ENCODE data around the gene DGKA.
"Not testable (repeated sequence)": the region's sequence is repeated elsewhere in the genome, so short reads cannot be mapped to it uniquely, and the experiment has no call there.

DGKA gene

DNA sequence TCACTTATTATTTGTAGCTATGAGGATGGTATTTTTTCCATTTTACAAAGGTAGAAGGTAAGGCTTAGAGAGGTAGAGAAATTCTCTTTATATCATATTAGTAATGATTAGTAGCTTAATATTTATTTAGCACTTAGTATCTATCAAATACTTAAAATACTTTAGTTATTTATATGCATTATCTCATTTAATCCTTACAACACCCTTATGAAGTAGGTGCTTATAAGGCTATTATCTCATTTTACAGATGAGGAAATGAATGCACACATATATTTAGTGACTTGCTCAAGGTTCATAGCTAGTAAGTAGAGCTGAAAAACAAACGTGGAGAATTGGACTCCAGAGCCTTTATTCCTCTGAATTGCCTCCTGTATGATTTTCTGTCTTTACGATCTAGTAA, 53.9 kb downstream of the DGKA start:
- DNase-seq (ENCODE audit: low read depth) = no peak
- TF ChIP-seq, protein P1, sequence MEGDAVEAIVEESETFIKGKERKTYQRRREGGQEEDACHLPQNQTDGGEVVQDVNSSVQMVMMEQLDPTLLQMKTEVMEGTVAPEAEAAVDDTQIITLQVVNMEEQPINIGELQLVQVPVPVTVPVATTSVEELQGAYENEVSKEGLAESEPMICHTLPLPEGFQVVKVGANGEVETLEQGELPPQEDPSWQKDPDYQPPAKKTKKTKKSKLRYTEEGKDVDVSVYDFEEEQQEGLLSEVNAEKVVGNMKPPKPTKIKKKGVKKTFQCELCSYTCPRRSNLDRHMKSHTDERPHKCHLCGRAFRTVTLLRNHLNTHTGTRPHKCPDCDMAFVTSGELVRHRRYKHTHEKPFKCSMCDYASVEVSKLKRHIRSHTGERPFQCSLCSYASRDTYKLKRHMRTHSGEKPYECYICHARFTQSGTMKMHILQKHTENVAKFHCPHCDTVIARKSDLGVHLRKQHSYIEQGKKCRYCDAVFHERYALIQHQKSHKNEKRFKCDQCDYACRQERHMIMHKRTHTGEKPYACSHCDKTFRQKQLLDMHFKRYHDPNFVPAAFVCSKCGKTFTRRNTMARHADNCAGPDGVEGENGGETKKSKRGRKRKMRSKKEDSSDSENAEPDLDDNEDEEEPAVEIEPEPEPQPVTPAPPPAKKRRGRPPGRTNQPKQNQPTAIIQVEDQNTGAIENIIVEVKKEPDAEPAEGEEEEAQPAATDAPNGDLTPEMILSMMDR (IDR thresholded peaks at IDR 0.05; ENCODE audit: low read length, missing control alignments) = no peak

DNA sequence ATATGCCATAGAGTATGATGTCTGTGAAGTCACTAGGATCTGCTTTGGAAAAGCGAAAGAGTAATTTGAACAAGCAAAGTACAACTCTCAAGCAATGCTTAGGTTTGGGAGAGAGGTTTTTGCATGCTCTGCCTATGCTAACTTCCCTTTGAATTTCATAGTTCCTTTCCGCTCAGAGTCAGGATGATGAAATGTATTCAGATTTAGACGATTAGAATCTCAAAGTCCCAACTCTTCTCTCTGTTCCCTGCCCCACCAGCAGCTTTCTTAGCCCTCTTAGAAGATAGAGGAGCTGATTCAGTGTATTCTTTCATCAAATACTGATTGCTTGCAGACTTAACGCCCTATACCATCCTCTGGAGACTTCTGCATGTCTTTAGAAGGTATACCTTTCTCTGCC, 54.4 kb downstream of the DGKA start:
- TF ChIP-seq, protein P1 (IDR thresholded peaks at IDR 0.05; ENCODE audit: low read length, missing control alignments) = no peak
- H3K4me3 ChIP-seq (replicated peaks; ENCODE audit: low read depth, low read length) = no peak overlapping the region
- DNase-seq (ENCODE audit: low read depth) = no peak

More for the DNA sequence above, 53.9 kb downstream of the DGKA start:
- H3K4me3 ChIP-seq (replicated peaks; ENCODE audit: low read depth, low read length) = no peak overlapping the region

DNA sequence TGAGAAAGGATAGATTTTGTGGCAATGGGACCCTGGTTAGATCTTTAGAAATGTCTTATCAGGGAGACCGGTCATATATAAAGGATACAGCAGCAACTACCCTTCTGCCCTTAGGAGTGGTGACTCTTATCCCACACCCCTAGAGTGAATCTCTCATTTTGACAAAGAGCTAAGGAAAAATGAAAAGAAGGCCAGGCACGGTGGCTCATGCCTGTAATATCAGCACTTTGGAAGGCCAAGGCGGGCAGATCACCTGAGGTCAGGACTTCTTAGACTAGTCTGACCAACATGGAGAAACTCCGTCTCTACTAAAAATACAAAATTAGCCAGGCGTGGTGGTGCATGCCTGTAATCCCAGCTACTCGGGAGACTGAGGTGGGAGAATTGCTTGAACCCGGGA, 55.0 kb downstream of the DGKA start:
- DNase-seq (ENCODE audit: low read depth); H3K4me3 ChIP-seq (replicated peaks; ENCODE audit: low read depth, low read length): not testable (repeated sequence)

GRCh38 chr12:55991110-55991509, 60.1 kb downstream of the DGKA start:
- no peak overlapping the region for H3K4me3 ChIP-seq (replicated peaks; ENCODE audit: low read depth, low read length)
- TF ChIP-seq, protein P1 (IDR thresholded peaks at IDR 0.05; ENCODE audit: low read length, missing control alignments) = no peak
- DNase-seq (ENCODE audit: low read depth) = no peak

- H3K4me3 ChIP-seq (replicated peaks; ENCODE audit: low read depth, low read length) = no peak overlapping the region
- DNase-seq (ENCODE audit: low read depth) = no peak
- TF ChIP-seq, protein P1 (IDR thresholded peaks at IDR 0.05; ENCODE audit: low read length, missing control alignments) = no peak
Measured at GRCh38 chr12:55993230-55993853, 62.4 kb downstream of the DGKA start.

DNA sequence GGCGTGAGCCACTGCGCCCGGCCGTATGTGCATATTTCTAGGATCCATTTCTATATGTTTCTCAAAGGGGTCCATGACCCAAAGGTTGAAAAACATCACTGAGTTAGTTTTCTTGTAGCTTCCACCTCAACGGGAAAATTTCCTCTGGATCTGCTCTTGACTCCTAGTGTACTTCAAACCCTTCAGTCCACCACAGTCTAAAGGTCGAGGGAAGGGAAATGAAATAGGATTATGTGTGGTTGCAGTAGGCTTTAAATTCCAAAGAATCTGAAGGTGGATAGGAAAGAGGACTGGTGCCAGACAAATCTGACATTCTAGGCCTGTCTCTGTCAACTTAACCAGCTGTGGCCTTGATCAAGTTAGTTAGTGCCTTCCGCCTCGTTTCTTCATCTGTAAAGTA, 64.4 kb downstream of the DGKA start:
- no peak for DNase-seq (ENCODE audit: low read depth)
- TF ChIP-seq, protein P1 (IDR thresholded peaks at IDR 0.05; ENCODE audit: low read length, missing control alignments) = no peak
- no peak overlapping the region for H3K4me3 ChIP-seq (replicated peaks; ENCODE audit: low read depth, low read length)

DNA sequence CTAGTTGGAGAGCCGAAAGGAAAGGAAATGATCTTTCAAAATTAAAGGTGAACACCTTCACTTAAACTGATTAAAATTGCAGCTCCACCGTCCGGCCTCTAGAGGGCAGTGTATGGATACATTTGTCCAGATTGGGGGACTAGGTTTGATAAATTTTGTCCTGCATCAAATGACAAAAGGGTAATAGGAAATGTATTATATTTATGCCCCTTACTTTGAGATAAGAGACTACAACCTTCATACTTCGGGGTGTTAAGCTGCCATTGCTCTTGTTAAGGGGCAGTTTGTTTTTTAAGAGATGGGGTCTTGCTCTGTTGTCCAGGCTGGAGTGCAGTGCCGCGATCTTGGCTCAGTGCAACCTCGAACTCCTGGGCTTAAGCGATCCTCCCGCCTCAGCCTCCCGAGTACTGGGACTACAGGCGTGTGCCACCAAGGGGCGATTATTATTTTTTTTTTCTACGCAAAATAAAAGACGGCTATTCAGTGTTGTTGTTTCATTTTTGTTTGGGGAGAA, 65.3 kb downstream of the DGKA start:
- H3K4me3 ChIP-seq (replicated peaks; ENCODE audit: low read depth, low read length) = peak overlapping the region; percentile 90
- peak; percentile 79 for DNase-seq (ENCODE audit: low read depth)
- TF ChIP-seq, protein P1 (IDR thresholded peaks at IDR 0.05; ENCODE audit: low read length, missing control alignments) = peak; percentile 80
